SH-SY5Y (cell line): ENCODE results near the gene PSIP1.

Experiments
- GATA2 ChIP-seq: IDR thresholded peaks from 2 replicates; pipeline ENCODE4 v1.6.1; 2011; ENCODE audit warnings: mild to moderate bottlenecking, low read depth, low read length
- GATA3 ChIP-seq: IDR thresholded peaks from 2 replicates; pipeline ENCODE4 v1.6.1; 2011; ENCODE audit warnings: low read depth, mild to moderate bottlenecking, low read length, moderate library complexity

- TF ChIP-seq GATA2 (no peak), GATA3 (no peak)
These were observed 2.6 kb upstream of the PSIP1 start for GRCh38 chr9:15513335-15513734.
